ENCODE results near the gene OR4K5.

GRCh38 chr14:19906665-19907064, 13.7 kb upstream of the OR4K5 start:
- TF ChIP-seq EP300 (IDR thresholded peaks at IDR 0.05; ENCODE audit: borderline replicate concordance in 1 of 2, control insufficient read depth in 1 of 2, low read depth in 2 of 2, low read length in 2 of 2) (no peak), POLR2AphosphoS5 (IDR thresholded peaks at IDR 0.05; ENCODE audit: low read length) (no peak), BRCA1 (IDR thresholded peaks at IDR 0.05; ENCODE audit: low read depth, low read length) (no peak), HDAC2 (IDR thresholded peaks at IDR 0.05) (no peak), PBX3 (IDR thresholded peaks at IDR 0.05; ENCODE audit: insufficient replicate concordance, low read depth, low read length) (no peak), CTCF (IDR thresholded peaks at IDR 0.05 in 2 of 3, conservative IDR thresholded peaks at IDR 0.05 in 1 of 3; ENCODE audit: control insufficient read depth in 2 of 3, extremely low read depth in 1 of 3, insufficient read depth in 1 of 3, low read depth in 3 of 3, low read length in 3 of 3) (no peak)
